H1 (cell line): ENCODE measurements around the gene SERPINE3. TPM values are rescaled to one million over a fixed set of nuclear protein-coding genes. Genes with fewer than 3 reads are reported as not detected.

Experiments used
- CTCF ChIA-PET: fragments of 300-600 bp; sonication (Branson Sonifier 250); formaldehyde crosslinking; loops from one replicate; lab custom pipeline; 2021; ENCODE audit not compliant: partially characterized antibody; lab: Charles Lee
- POLR2A ChIA-PET: fragments of 300-600 bp; sonication (Branson Sonifier 250); formaldehyde crosslinking; loops from one replicate; lab custom pipeline; 2021; ENCODE audit warnings: inconsistent platforms; ENCODE audit not compliant: partially characterized antibody; lab: Charles Lee
- DNase-seq, 2 experiments: peaks; one replicate each; pipeline versions ENCODE4 v3.0.0 to v3.0.0-alpha.2; 2010 to 2022; ENCODE audit warnings: low spot score in 2 of 2, low read depth in 1 of 2, mixed read lengths in 1 of 2
- FAIRE-seq: peaks from 2 replicates; lab custom pipeline; 2011; peaks lifted over from hg19 to GRCh38; lab: Jason Lieb, UNC
- H2AFZ ChIP-seq: 2 replicates; pipeline ENCODE4 v1.8.1; 2012; ENCODE audit warnings: low read length, inconsistent platforms
- H2AK5ac ChIP-seq: 2 replicates; pipeline ENCODE4 v1.6.1; 2013; ENCODE audit warnings: low read depth, low read length
- H2BK120ac ChIP-seq: replicated peaks from 2 replicates; pipeline ENCODE3; 2013; ENCODE audit warnings: low read depth, low read length, inconsistent platforms
- H2BK12ac ChIP-seq: 2 replicates; pipeline ENCODE4 v1.6.1; 2013; ENCODE audit warnings: low read depth, low read length
- H2BK15ac ChIP-seq: 2 replicates; pipeline ENCODE4 v1.6.1; 2013; ENCODE audit warnings: low read length
- H2BK20ac ChIP-seq: 2 replicates; pipeline ENCODE4 v1.6.1; 2013; ENCODE audit warnings: low read length
- H2BK5ac ChIP-seq: 2 replicates; pipeline ENCODE4 v1.6.1; 2013; ENCODE audit warnings: low read depth, low read length
- H3K14ac ChIP-seq: 2 replicates; pipeline ENCODE4 v1.6.1; 2013; ENCODE audit warnings: inconsistent platforms; ENCODE audit not compliant: insufficient read length
- H3K18ac ChIP-seq: 2 replicates; pipeline ENCODE4 v1.6.1; 2013; ENCODE audit warnings: low read length; ENCODE audit errors: extremely low read depth
- H3K23ac ChIP-seq: 2 replicates; pipeline ENCODE4 v1.6.1; 2013; ENCODE audit warnings: inconsistent platforms; ENCODE audit not compliant: insufficient read length
- H3K23me2 ChIP-seq: 2 replicates; pipeline ENCODE4 v1.6.1; 2013; ENCODE audit warnings: low read depth, low read length
- H3K27ac ChIP-seq: 2 replicates; pipeline ENCODE4 v1.6.1; 2011; ENCODE audit warnings: low read depth, low read length, inconsistent platforms
- H3K27me3 ChIP-seq, 4 experiments: replicated peaks in 1 of 4; 1 replicate in 1 of 4; 2 replicates in 3 of 4; pipeline versions ENCODE4 v1.6.1 to v1.8.1; 2011 to 2013; ENCODE audit warnings: low read length in 3 of 4, mild to moderate bottlenecking in 3 of 4, inconsistent platforms in 2 of 4, mixed read lengths in 2 of 4, moderate library complexity in 1 of 4; ENCODE audit not compliant: control insufficient read depth in 3 of 4, insufficient read depth in 3 of 4; ENCODE audit errors: extremely low read depth in 1 of 4
- H3K36me3 ChIP-seq, 4 experiments: 2 replicates each; pipeline versions ENCODE4 v1.6.1 to v1.8.1; 2011 to 2013; ENCODE audit warnings: mild to moderate bottlenecking in 4 of 4, low read length in 3 of 4, moderate library complexity in 2 of 4, control low read depth in 1 of 4, inconsistent platforms in 1 of 4; ENCODE audit not compliant: insufficient read depth in 4 of 4, control insufficient read depth in 2 of 4
- H3K4ac ChIP-seq: replicated peaks from 2 replicates; pipeline ENCODE3; 2013; ENCODE audit warnings: low read length, low read depth, mixed read lengths, inconsistent platforms; ENCODE audit not compliant: insufficient read length
- H3K4me1 ChIP-seq, 4 experiments: replicated peaks in 1 of 4; 1 replicate in 1 of 4; 2 replicates in 3 of 4; pipeline versions ENCODE4 v1.6.1 to v1.8.1; 2011 to 2013; ENCODE audit warnings: low read length in 3 of 4, inconsistent platforms in 2 of 4, mixed read lengths in 1 of 4; ENCODE audit not compliant: insufficient read depth in 4 of 4, control insufficient read depth in 3 of 4
- H3K4me2 ChIP-seq, 2 experiments: 2 replicates each; pipeline versions ENCODE4 v1.6.1 to v1.8.1; 2011 to 2013; ENCODE audit warnings: low read depth in 2 of 2, low read length in 2 of 2, control low read depth in 1 of 2, inconsistent platforms in 1 of 2, mild to moderate bottlenecking in 1 of 2; ENCODE audit not compliant: insufficient read depth in 1 of 2
- H3K4me3 ChIP-seq, 4 experiments: fragments of 200-600, 300-600 bp in 1 of 4; sonication (generic), shearing (Covaris generic), sonication (Bioruptor Twin) in 1 of 4; 2 replicates each; pipeline versions ENCODE4 v1.5.1 to v1.8.1; 2011 to 2016; ENCODE audit warnings: low read length in 4 of 4, low read depth in 3 of 4, control low read depth in 2 of 4, inconsistent platforms in 2 of 4, mild to moderate bottlenecking in 2 of 4, mixed read lengths in 1 of 4, moderate library complexity in 1 of 4; ENCODE audit not compliant: insufficient read depth in 2 of 4; ENCODE audit errors: extremely low read depth in 1 of 4
- H3K56ac ChIP-seq: replicated peaks from 2 replicates; pipeline ENCODE3; 2013; ENCODE audit warnings: low read depth, mild to moderate bottlenecking, mixed read lengths, low read length, inconsistent platforms; ENCODE audit not compliant: insufficient read length
- H3K79me1 ChIP-seq: 2 replicates; pipeline ENCODE4 v1.6.1; 2013; ENCODE audit warnings: low read depth, low read length, control low read depth
- H3K79me2 ChIP-seq, 2 experiments: 2 replicates each; pipeline versions ENCODE4 v1.6.1 to v1.8.1; 2012 to 2013; ENCODE audit warnings: low read length in 2 of 2, mild to moderate bottlenecking in 2 of 2, inconsistent platforms in 1 of 2; ENCODE audit not compliant: insufficient read depth in 2 of 2, control insufficient read depth in 1 of 2
- H3K9ac ChIP-seq, 4 experiments: replicated peaks in 1 of 4; 1 replicate in 1 of 4; 2 replicates in 3 of 4; pipeline versions ENCODE4 v1.6.1 to v1.8.1; 2011 to 2013; ENCODE audit warnings: low read depth in 3 of 4, low read length in 3 of 4, control low read depth in 2 of 4, mild to moderate bottlenecking in 2 of 4, moderate library complexity in 2 of 4, inconsistent platforms in 1 of 4; ENCODE audit errors: extremely low read depth in 1 of 4
- H3K9me3 ChIP-seq, 2 experiments: 2 replicates each; pipeline versions ENCODE4 v1.6.1 to v1.8.1; 2012 to 2013; ENCODE audit warnings: mild to moderate bottlenecking in 2 of 2, moderate library complexity in 2 of 2, control low read depth in 1 of 2, inconsistent platforms in 1 of 2, low read depth in 1 of 2, low read length in 1 of 2, mixed read lengths in 1 of 2; ENCODE audit not compliant: insufficient read depth in 2 of 2
- H4K20me1 ChIP-seq, 2 experiments: replicated peaks in 1 of 2; 2 replicates each; pipeline versions ENCODE3 to v1.8.1; 2011 to 2013; ENCODE audit warnings: inconsistent platforms in 2 of 2, low read length in 2 of 2, mild to moderate bottlenecking in 1 of 2; ENCODE audit not compliant: insufficient read depth in 2 of 2, control insufficient read depth in 1 of 2
- H4K5ac ChIP-seq: 2 replicates; pipeline ENCODE4 v1.6.1; 2013; ENCODE audit warnings: low read length, low read depth, mixed read lengths, inconsistent platforms; ENCODE audit not compliant: insufficient read length
- H4K8ac ChIP-seq: 2 replicates; pipeline ENCODE4 v1.8.0; 2013; ENCODE audit warnings: mild to moderate bottlenecking, moderate library complexity, low read length, inconsistent platforms; ENCODE audit not compliant: insufficient read depth; ENCODE audit errors: extremely low read depth
- H4K91ac ChIP-seq: replicated peaks from 2 replicates; pipeline ENCODE3; 2013; ENCODE audit warnings: low read length, mixed read lengths, inconsistent platforms; ENCODE audit not compliant: insufficient read length
- ASH2L ChIP-seq: fragments of 200-600, 300-600 bp; sonication (generic); IDR thresholded peaks from one replicate; pipeline ENCODE4 v1.7.1; 2017; ENCODE audit warnings: low read length
- BACH1 ChIP-seq: IDR thresholded peaks from 2 replicates; pipeline ENCODE4 v1.6.1; 2012; ENCODE audit warnings: low read length, improper control_type of control experiment
- JUND ChIP-seq: IDR thresholded peaks from 2 replicates; pipeline ENCODE4 v1.6.1; 2011; ENCODE audit warnings: mild to moderate bottlenecking, improper control_type of control experiment, low read length
- KDM1A ChIP-seq: fragments of 200-600, 300-600 bp; sonication (generic); IDR thresholded peaks from 2 replicates; pipeline ENCODE4 v1.7.1; 2016; ENCODE audit warnings: mild to moderate bottlenecking, low read length, borderline replicate concordance
- POLR2AphosphoS5 ChIP-seq: IDR thresholded peaks from 2 replicates; pipeline ENCODE4 v1.6.1; 2011; ENCODE audit warnings: low read depth, low read length
- RAD21 ChIP-seq, 2 experiments: IDR thresholded peaks in 1 of 2; conservative IDR thresholded peaks in 1 of 2; 2 replicates each; pipeline ENCODE4 v1.6.1; 2011; ENCODE audit warnings: low read depth in 2 of 2, low read length in 2 of 2, improper control_type of control experiment in 1 of 2, inconsistent platforms in 1 of 2, mild to moderate bottlenecking in 1 of 2, moderate library complexity in 1 of 2
- RNF2 ChIP-seq: fragments of 200-900, 300-1000 bp; sonication (generic); IDR thresholded peaks from 2 replicates; pipeline ENCODE4 v1.7.1; 2016; ENCODE audit warnings: borderline replicate concordance, low read depth, mild to moderate bottlenecking, antibody characterized with exemption, low read length; ENCODE audit not compliant: poor library complexity, severe bottlenecking; ENCODE audit errors: missing control alignments
- RXRA ChIP-seq: IDR thresholded peaks from 2 replicates; pipeline ENCODE4 v1.6.1; 2011; ENCODE audit warnings: low read depth, mild to moderate bottlenecking, low read length, moderate library complexity; ENCODE audit not compliant: insufficient read depth
- SP4 ChIP-seq: IDR thresholded peaks from 2 replicates; pipeline ENCODE4 v1.6.1; 2012; ENCODE audit warnings: low read length, inconsistent platforms
- TAF1 ChIP-seq: IDR thresholded peaks from 2 replicates; pipeline ENCODE4 v1.6.1; 2011; ENCODE audit warnings: mild to moderate bottlenecking, low read depth, low read length
- TBP ChIP-seq: IDR thresholded peaks from 2 replicates; pipeline ENCODE4 v1.6.1; 2011; ENCODE audit warnings: low read depth, low read length, improper control_type of control experiment
- WGBS, 2 experiments: shearing (Covaris generic) in 1 of 2; methylation state at CpG; one replicate each; pipeline versions ENCODE4 v1.1.6 to v1.1.7; 2013 to 2015; ENCODE audit warnings: low lambda C conversion rate in 2 of 2, mixed read lengths in 2 of 2, inconsistent platforms in 1 of 2, low coverage in 1 of 2, missing lambda C conversion rate in 1 of 2; ENCODE audit not compliant: insufficient replicate concordance in 2 of 2, insufficient coverage in 1 of 2, insufficient read length in 1 of 2; ENCODE audit errors: extremely low coverage in 1 of 2, missing lambda C conversion rate in 1 of 2; 5-methylcytosine and 5-hydroxymethylcytosine counted together
- polyA plus RNA-seq, 7 experiments: library from polyadenylated mRNA; depleted of rRNA in 3 of 7; stranded (reverse) in 5 of 7; unstranded in 2 of 7; fragments of >200 nt in 5 of 7; fragments of 200-250 nt in 2 of 7; gene quantifications; 1 replicate in 5 of 7; 2 replicates in 1 of 7; 4 replicates in 1 of 7; pipeline versions ENCODE4 v1.2.1 to v1.2.3, GENCODE V29; 2011 to 2013; ENCODE audit warnings: missing spikeins in 2 of 7, mixed read lengths in 2 of 7
- total RNA-seq: library from RNA; stranded (reverse); fragmentation: NEBNext Ultra II Directional; extraction: Animal tissue kit (Norgen Biotek cat#: 25700); gene quantifications from 2 replicates; pipeline ENCODE4 v1.2.1, GENCODE V29; 2021

SERPINE3 gene
- total and polyA plus RNA-seq, 2 of the 8 experiments (the other 6 are each of a cell fraction or from before 2014, with no cell fraction given), result 0.34 to 1.0 TPM

DNA sequence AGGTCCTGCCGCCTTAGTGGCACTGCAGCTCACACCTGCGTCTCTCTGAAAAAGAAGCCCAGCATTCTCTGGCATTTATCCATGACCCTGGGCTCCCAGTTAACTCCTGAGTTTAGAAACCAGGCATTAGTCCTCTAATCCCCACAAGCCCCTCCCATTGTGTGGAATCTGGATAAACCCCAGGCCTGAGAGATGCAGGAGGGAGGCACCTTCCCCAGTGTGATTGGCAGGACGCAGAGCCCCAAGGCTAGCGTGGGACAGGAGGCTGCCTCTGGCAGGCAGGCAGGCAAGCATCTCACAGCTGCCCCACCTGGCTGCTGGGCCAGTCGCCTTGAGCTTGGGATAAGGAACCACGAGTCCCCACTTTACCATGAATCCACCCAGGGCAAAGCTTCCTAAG, 11.0 kb upstream of the SERPINE3 start:
- Histone ChIP-seq H3K4ac (no peak overlapping the region), H3K18ac (no peak overlapping the region; the same call in 1 of the 2 replicates), H4K20me1 (no peaks in the 10 kb centered on the region), H2BK12ac (no peak overlapping the region), H3K23ac (no peak overlapping the region), H3K27ac (no peak overlapping the region), H3K4me2 (no peak overlapping the region), H4K8ac (no peak overlapping the region), H2BK15ac (no peak overlapping the region), H3K27me3 (no peaks in the 10 kb centered on the region; a peak in 1 of 7 replicates), H4K5ac (no peak overlapping the region), H3K79me1 (no peaks in the 10 kb centered on the region), H2BK120ac (no peak overlapping the region), H3K56ac (no peak overlapping the region), H3K79me2 (no peaks in the 10 kb centered on the region), H2AFZ (no peak overlapping the region), H2AK5ac (no peak overlapping the region), H3K9me3 (no peaks in the 10 kb centered on the region), H3K23me2 (no peaks in the 10 kb centered on the region; the same call in 1 of the 2 replicates), H3K36me3 (no peaks in the 10 kb centered on the region), H2BK20ac (no peak overlapping the region), H3K4me3 (no peak overlapping the region), H3K4me1 (peaks cover 4 to 16% (median 15%) of the 10 kb centered on the region in 4 experiments; a peak in 6 of 7 replicates), H2BK5ac (no peak overlapping the region), H3K9ac (no peak overlapping the region), H3K14ac (no peak overlapping the region), H4K91ac (no peak overlapping the region)
- FAIRE-seq, result peak; percentile 95
- peak; percentile 76 to 77 for DNase-seq
- ChIA-PET POLR2A (interaction anchor here (1.3 to 1.7 kb wide), 3 partner anchors 42 to 146 kb away, joined by 3 to 4 read pairs (median 3); no protein-coding TSS in a partner anchor), CTCF (interaction anchor here (0.9 to 2.7 kb wide), 7 partner anchors 10 to 99 kb away, joined by 3 to 16 read pairs (median 3); no protein-coding TSS in a partner anchor)
- WGBS, 2 experiments, result 41% methylated on average over 6 of the region's 6 CpGs; no CpG with 5 or more reads in 1 of the 2 experiments
- TF ChIP-seq BACH1, result no peak
- TF ChIP-seq RNF2, result no peak
- TF ChIP-seq RAD21 (IDR thresholded peaks at IDR 0.05 in 1 of 2, conservative IDR thresholded peaks at IDR 0.05 in 1 of 2; ENCODE audit: low read depth in 2 of 2, low read length in 2 of 2), result peak; percentile 37 to 41
- no peak for TF ChIP-seq TAF1
- peak; percentile 73; the same call in 1 of the 2 replicates for TF ChIP-seq KDM1A
- TF ChIP-seq POLR2AphosphoS5, result 0 out of 2 replicates have a peak, but pooled peaks have one; percentile 19
- 0 out of 2 replicates have a peak, but pooled peaks have one; percentile 36 for TF ChIP-seq SP4
- no peak for TF ChIP-seq JUND
- no peak for TF ChIP-seq RXRA
- peak; percentile 37 for TF ChIP-seq ASH2L
- TF ChIP-seq TBP, result peak; percentile 44; the same call in 1 of the 2 replicates
